ENCODE data around the gene SMARCA1.

Gene SMARCA1

GRCh38 chrX:129452523-129452922 lies 70.8 kb downstream of the SMARCA1 start:
- no peak for DNase-seq (ENCODE audit: low spot score)

- no peak for DNase-seq (ENCODE audit: low spot score)
These were observed 73.2 kb downstream of the SMARCA1 start for GRCh38 chrX:129450123-129450522.

GRCh38 chrX:129449148-129449547 lies 74.1 kb downstream of the SMARCA1 start:
- no peak for DNase-seq (ENCODE audit: low spot score)

- DNase-seq (ENCODE audit: low spot score) = no peak
These were observed 77.9 kb downstream of the SMARCA1 start for GRCh38 chrX:129445436-129445835.

GRCh38 chrX:129433945-129434344 lies 89.3 kb downstream of the SMARCA1 start:
- no peak for DNase-seq (ENCODE audit: low spot score)

GRCh38 chrX:129433461-129433860 lies 89.8 kb downstream of the SMARCA1 start:
- DNase-seq (ENCODE audit: low spot score) = no peak

GRCh38 chrX:129427267-129427666 lies 96.0 kb downstream of the SMARCA1 start:
- DNase-seq (ENCODE audit: low spot score) = no peak

GRCh38 chrX:129423191-129423590 lies 100.1 kb downstream of the SMARCA1 start:
- DNase-seq (ENCODE audit: low spot score) = no peak

- no peak for DNase-seq (ENCODE audit: low spot score)
These were observed 118.7 kb downstream of the SMARCA1 start for GRCh38 chrX:129404670-129405008.

- DNase-seq (ENCODE audit: low spot score) = peak; percentile 12
These were observed 119.2 kb downstream of the SMARCA1 start for GRCh38 chrX:129403974-129404669.
